Measurements from ENCODE around the gene ATP1B4. TPM values are rescaled to one million over a fixed set of nuclear protein-coding genes. Genes with fewer than 3 reads are reported as not detected.

The ATP1B4 gene
- total and polyA plus RNA-seq, 4 donors: not detected

- no peak for DNase-seq (ENCODE audit: low spot score)
- Histone ChIP-seq H3K9ac (ENCODE audit: low read depth in 1 of 2, low read length in 2 of 2) (no peak overlapping the region), H3K27me3 (ENCODE audit: control insufficient read depth in 4 of 4, insufficient read depth in 4 of 4, low read length in 3 of 4) (peaks cover 0 to 3% (median under 1%) of the 10 kb centered on the region in 4 donors), H3K27ac (ENCODE audit: low read depth in 1 of 2, low read length in 2 of 2) (no peak overlapping the region), H3K9me3 (ENCODE audit: control insufficient read depth in 4 of 4, low read length in 3 of 4) (no peaks in the 10 kb centered on the region), H3K36me3 (ENCODE audit: control insufficient read depth in 4 of 4, insufficient read depth in 3 of 4, low read depth in 1 of 4, low read length in 3 of 4) (no peaks in the 10 kb centered on the region), H3K4me3 (ENCODE audit: low read depth in 1 of 3, low read length in 3 of 3) (no peak overlapping the region), H3K4me1 (ENCODE audit: control insufficient read depth in 4 of 4, insufficient read depth in 4 of 4, low read length in 3 of 4) (no peaks in the 10 kb centered on the region)
- WGBS: 49% methylated on average over 5 of the region's 5 CpGs
- no peak for TF ChIP-seq CTCF (IDR thresholded peaks at IDR 0.05; ENCODE audit: low read depth, low read length, missing input control)
- no peak for TF ChIP-seq GABPA (IDR thresholded peaks at IDR 0.05 in 1 of 2, conservative IDR thresholded peaks at IDR 0.05 in 1 of 2)
- no peak for TF ChIP-seq HNF4A (conservative IDR thresholded peaks at IDR 0.05)
- no peak for TF ChIP-seq HNF4G (IDR thresholded peaks at IDR 0.05)
- no peak for TF ChIP-seq REST (IDR thresholded peaks at IDR 0.05)
- no peak for TF ChIP-seq MAX (IDR thresholded peaks at IDR 0.05)
- no peak for TF ChIP-seq TAF1 (conservative IDR thresholded peaks at IDR 0.05)
- no peak for TF ChIP-seq SP1 (IDR thresholded peaks at IDR 0.05)
- TF ChIP-seq YY1 (IDR thresholded peaks at IDR 0.05): no peak
These were observed 45.2 kb upstream of the ATP1B4 start for GRCh38 chrX:120316587-120317283.

GRCh38 chrX:120318411-120318810, 43.5 kb upstream of the ATP1B4 start:
- DNase-seq (ENCODE audit: low spot score): no peak
- TF ChIP-seq NR2F2 (IDR thresholded peaks at IDR 0.05) (no peak), FOXA2 (IDR thresholded peaks at IDR 0.05) (no peak)
- Histone ChIP-seq H3K9me3 (ENCODE audit: control insufficient read depth in 4 of 4, low read length in 3 of 4) (no peaks in the 10 kb centered on the region), H3K4me3 (ENCODE audit: low read depth in 1 of 3, low read length in 3 of 3) (no peak overlapping the region), H3K9ac (ENCODE audit: low read depth in 1 of 2, low read length in 2 of 2) (no peak overlapping the region), H3K36me3 (ENCODE audit: control insufficient read depth in 4 of 4, insufficient read depth in 3 of 4, low read depth in 1 of 4, low read length in 3 of 4) (no peaks in the 10 kb centered on the region), H3K27me3 (ENCODE audit: control insufficient read depth in 4 of 4, insufficient read depth in 4 of 4, low read length in 3 of 4) (peaks cover 0 to 3% (median under 1%) of the 10 kb centered on the region in 4 donors), H3K27ac (ENCODE audit: low read depth in 1 of 2, low read length in 2 of 2) (no peak overlapping the region), H3K4me1 (ENCODE audit: control insufficient read depth in 4 of 4, insufficient read depth in 4 of 4, low read length in 3 of 4) (no peaks in the 10 kb centered on the region)
- WGBS: 63% methylated on average over 4 of the region's 4 CpGs

Measured in liver (tissue), 9 donors.